DMS153 (cell line): ENCODE results near the gene PPHLN1.

Experiments
- DNase-seq: peaks from one replicate; lab custom pipeline; 2025; lab: John Stamatoyannopoulos, UW

The PPHLN1 gene, protein sequence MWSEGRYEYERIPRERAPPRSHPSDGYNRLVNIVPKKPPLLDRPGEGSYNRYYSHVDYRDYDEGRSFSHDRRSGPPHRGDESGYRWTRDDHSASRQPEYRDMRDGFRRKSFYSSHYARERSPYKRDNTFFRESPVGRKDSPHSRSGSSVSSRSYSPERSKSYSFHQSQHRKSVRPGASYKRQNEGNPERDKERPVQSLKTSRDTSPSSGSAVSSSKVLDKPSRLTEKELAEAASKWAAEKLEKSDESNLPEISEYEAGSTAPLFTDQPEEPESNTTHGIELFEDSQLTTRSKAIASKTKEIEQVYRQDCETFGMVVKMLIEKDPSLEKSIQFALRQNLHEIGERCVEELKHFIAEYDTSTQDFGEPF

DNA sequence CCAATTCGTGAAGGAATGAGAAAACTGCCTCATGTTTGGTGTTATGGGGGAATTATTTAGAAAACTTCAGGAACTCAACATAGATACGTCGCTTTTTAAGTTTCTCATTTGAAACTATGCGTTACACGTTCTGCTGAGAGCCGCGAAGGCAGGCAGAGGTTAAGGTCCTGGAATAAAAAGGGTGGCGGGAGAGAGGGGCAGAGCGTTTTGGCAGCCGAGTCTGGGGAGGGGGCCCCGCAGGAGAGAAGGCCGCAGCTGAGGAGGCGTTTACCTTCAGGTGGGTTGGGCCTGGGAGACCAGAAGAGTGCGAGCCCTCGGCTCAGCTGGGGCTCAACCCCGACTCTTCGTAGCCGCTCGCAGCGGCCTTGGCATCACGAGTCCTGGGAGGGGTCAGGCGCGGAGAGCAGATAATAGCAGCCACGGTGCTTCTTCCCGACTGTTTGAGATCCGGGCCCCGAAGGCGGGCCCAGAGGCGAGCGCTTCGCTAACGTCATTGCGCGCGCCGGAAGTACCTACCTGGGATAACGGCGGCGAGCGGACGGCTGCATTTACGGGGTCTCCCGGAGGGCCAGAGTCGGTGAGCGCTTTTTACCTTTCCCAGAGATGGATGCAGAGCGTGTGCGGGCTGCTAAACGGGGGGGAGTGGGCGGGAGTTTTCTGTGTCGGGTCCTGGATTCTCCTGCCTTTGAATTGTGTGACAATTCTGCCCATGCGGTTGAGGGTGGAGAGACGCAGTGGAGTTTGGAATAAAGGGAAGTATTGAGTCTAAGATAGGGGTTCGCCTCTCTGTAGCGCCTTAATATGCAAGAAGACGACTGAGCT lies at the start of gene PPHLN1, which contains the start of gene ZCRB1:
Gene PPHLN1, plus strand, starts transcription at position 515 of the 822 bp plus-strand sequence. CDS start 9,736 bp downstream, outside the sequence.
Gene ZCRB1, minus strand, starts transcription at position 442 of the 822 bp plus-strand sequence. CDS start 1,992 bp downstream, outside the sequence.
- peak; percentile 73 for DNase-seq

DNA sequence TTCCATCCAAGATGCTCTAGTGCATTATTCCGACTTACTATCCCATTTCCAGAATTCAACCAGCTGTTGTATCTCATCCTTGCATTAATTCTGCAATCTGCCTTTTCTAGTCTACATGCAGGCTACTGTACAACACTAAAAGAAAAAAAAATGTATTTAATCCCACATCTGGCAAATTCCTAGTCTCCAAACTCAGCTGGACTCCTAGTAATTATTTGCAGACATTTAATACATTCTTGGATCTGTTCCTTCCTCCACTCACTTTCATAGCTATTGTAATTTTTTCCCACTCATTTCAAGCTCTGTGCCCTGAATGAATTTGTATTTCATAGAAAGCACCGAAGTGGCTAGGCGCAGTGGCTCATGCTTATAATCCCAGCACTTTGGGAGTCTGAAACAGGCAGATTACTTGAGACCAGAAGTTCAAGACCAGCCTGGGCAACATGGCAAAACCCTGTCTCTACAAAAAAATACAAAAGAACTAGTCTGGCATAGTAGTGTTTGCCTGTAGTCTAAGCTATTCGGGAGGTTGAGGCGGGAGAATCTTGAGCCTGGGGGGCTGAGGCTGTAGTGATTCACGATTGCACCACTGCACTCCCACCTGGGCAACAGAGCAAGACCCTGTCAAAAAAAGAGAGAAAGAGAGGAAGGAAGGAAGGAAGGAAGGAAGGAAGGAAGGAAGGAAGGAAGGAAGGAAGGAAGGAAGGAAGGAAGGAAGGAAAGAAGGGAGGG lies 48.4 kb upstream of the PPHLN1 start:
- no peak for DNase-seq

DNA sequence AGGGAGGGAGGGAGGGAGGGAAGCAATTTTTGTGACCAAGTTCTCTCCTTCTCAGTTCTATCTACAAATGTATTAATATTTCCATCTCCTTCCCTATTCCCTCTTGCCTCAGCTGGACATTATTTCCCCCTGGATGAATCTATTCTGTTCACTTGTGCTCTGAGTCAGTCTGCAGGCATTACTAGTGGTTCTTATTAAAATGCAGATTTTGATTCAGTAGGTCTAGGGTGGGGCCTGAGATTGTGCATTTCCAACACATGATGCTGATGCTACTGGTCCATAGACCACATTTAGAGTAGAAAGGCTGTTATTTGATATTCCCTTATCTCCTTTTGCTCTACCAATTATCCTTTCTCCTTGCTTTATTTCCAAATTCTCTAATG lies 47.8 kb upstream of the PPHLN1 start:
- DNase-seq = no peak

DNA sequence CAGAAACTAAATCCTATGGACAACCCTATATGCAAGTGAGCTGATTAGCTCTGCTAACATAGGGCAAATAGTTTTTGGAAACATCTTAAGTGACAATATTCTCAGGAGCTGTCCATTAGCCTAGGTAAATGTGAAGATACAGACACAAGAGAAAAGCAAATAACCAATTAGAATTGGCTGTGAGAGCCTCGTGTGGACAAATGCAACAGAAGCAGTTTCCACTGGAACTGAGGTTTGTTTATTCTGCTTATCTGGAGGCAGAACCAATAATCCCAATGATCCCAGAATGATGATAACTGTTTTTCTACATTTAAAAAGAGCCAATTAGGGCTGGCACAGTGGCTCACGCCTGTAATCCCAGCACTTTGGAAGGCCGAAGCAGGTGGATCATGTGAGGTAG lies 44.7 kb upstream of the PPHLN1 start:
- DNase-seq = no peak

DNA sequence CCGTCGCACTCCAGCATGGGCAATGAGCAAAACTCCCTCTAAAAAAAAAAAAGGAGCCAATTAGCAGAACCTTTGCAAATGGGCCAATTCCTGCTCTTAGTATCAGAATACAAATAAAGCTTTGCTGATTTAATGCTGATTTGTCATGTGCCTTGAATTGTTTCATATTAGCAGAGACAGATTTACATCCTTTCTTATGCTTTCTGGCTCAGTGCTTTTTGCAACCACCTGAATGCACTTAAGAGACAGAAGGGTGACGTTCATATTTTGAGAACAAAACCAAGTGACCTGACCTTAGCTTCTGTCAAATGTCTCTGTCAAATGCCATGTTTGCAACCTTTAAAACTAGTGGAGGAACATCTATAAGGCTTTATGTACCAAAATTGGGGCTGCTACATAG lies 44.1 kb upstream of the PPHLN1 start:
- no peak for DNase-seq

DNA sequence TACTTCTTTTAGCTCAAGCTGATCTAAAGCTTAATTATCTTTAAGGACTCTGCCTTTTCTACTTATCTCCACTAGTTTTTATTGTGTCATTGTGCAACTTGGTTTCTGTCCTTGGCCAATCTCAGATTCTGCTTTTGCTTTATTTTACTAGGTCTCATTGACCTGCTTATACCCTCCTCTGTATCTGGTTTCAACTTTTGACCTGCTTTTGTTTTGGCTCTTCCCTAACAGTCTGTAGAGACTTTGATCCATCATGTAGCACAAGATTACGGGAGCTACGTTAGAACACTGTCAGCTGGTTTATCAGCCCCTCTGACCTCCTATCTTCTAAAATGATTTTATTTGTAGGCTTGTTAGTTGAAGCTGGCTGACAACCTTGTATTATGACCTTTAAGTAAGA lies 43.7 kb upstream of the PPHLN1 start:
- DNase-seq = no peak

DNA sequence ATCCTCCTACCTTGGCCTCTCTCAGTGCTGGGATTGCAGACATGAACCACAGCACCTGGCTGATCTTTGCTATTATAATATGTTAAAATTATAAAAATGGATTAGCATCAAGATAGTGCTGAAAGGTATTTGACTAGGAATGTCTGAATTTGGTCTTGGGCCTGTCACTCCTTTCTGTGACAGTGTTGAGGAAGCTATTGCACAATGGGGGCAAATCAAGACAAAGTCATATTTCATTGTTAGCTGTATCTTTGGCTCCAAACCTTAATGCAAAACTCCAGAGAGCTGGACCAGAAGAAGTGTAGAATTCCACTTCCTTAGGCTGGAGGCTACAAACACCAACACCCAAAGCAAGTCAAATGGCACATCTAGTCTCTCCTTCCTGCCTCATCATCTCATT lies 42.2 kb upstream of the PPHLN1 start:
- DNase-seq = no peak

DNA sequence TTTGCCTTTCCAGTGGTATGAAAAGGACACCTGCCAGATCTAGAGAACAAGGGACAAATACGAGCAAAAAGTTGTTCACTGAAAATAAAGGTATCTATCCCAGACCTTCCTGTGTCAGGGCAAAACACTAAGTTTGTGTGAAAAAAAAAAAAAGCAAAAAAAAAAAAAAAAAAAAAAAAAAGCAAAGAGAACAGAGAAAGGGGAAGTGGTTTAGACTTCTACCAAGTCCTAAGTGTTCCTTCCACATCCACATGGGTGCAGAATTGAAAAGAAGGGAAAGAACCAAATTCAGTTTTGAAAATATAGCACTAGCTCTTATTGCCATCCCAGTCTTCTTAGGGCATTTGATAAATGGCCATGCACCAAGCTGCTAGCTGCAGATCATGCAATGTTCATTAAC lies 41.8 kb upstream of the PPHLN1 start:
- DNase-seq = no peak

DNA sequence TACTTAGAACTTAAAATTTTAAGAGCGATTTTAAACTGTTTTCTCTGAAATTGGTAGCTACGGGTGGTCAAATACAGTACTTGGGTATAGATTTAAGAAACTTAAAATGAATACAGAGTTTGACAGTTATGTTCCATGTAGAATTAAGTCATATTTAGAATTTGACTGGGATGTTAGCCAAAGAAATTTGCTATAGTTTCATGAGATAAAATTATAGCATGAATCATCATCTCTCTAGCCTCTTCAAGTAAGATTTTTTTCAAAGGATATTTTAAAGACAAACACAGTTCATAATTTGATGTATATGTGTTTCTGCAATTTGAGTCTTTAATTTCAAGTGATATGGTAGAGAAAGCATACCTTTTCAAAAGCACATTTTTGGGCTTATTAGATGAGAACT lies 41.1 kb upstream of the PPHLN1 start:
- no peak for DNase-seq

DNA sequence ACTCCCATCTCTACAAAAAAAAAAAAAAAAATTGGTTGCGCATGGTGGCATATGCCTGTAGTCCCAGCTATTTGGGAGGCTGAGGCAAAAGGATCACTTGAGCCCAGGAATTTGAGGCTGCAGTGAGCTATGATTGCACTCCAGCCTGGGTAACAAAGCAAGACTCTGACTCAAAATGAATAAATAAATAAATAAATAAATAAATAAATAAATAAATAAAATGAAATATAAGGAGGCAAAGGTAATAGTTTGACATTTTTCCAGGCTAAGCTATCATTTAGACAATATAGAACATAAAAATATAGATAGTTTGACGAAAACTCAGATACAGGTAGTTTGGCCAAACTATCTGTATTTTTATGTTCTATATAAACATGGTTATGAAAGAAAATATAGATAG lies 40.5 kb upstream of the PPHLN1 start:
- no peak for DNase-seq

DNA sequence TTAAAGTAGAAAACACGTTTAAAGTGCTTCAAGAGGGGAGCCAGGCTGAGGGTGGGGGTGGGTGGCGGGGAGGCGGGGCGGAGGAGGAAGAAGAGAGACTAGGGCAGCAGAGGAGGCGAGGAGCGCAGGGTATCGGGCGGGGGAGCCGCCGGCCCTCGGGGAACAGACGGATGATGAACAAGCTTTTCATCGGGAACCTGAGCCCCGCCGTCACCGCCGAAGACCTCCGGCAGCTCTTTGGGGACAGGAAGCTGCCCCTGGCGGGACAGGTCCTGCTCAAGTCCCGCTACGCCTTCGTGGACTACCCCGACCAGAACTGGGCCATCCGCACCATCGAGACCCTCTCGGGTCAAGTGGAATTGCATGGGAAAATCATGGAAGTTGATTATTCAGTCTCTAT lies 39.2 kb upstream of the PPHLN1 start:
- no peak for DNase-seq

DNA sequence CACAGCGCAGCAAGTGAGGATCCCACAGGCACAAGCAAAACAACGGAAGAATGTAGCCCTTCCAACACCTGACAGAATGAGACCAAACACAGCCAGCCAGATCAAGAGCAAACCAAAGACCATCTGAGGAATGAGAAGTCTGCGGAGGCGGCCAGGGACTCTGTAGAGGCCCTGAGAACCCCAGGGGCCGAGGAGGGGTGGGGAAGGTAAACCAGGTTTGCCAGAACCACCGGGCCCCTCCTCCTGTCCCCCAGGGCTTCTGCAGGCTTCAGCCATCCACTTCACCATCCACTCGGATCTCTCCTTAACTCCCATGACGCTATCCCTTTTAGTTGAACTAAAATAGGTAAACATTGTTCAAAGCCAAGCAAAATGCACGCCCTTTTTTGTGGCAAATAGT lies 37.4 kb upstream of the PPHLN1 start:
- DNase-seq = no peak

DNA sequence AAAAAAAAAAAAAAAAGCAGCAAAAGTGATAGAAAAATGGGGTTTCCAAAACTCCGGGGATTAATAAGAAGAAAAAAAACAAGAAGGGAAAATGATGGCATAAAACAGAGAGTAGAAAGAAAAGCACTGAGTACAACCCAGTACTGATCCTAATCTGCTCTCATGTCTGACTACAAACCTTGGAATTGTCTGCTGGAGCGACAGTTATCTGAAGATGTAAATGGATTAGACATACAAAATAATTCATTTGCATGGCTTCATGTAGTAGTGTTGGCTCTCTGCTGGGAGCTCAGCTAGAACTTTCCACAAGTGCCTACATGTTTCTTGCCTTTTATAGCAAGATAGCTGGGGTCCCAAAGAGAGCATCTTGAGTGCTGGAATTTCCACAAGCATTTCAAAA lies 34.3 kb upstream of the PPHLN1 start:
- no peak for DNase-seq

DNA sequence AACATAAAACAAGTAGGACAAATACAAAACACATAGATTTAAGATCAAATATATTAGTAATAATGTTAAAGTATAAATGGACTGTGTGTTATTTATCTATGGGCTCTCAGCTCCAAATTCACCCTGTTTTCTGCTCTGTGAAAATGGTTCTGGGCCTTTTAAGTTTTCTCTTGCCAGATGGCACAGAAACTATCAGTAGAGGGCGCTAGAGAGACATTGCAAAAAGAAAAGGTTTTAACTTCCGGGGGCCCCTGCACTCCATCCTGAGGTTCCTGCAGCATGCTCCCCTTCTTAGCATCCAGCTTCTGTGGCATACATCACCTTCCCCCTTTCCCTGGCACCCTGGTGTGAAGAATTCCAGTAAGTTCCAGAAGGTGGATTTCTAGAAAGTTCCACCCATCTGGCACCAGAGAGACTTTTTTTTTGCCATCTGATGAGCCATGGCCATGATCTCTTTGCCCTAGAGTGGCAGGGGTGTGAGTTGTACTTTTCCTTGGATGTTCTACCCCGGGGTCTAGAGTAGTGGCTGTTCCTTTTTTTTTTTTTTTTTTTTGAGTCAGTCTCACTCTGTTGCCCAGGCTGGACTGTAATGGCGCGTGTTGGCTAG lies 29.4 kb upstream of the PPHLN1 start:
- DNase-seq = no peak

DNA sequence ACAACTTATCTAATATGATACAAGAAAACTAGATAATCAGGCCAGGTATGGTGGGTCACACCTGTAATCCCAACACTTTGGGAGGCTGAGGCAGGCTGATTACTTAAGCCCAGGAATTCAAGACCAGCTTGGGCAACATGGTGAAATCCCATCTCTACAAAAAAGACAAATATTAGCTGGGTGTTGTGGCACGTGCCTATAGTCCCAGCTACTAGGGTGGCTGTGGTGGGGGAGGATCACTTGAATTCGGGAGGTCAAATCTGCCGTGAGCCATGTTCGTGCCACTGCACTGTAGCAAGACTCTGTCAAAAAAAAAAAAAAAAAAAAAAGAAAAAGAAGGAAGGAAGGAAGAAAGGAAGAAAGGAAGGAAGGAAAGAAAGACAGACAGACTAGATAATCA lies 27.1 kb upstream of the PPHLN1 start:
- DNase-seq = no peak

DNA sequence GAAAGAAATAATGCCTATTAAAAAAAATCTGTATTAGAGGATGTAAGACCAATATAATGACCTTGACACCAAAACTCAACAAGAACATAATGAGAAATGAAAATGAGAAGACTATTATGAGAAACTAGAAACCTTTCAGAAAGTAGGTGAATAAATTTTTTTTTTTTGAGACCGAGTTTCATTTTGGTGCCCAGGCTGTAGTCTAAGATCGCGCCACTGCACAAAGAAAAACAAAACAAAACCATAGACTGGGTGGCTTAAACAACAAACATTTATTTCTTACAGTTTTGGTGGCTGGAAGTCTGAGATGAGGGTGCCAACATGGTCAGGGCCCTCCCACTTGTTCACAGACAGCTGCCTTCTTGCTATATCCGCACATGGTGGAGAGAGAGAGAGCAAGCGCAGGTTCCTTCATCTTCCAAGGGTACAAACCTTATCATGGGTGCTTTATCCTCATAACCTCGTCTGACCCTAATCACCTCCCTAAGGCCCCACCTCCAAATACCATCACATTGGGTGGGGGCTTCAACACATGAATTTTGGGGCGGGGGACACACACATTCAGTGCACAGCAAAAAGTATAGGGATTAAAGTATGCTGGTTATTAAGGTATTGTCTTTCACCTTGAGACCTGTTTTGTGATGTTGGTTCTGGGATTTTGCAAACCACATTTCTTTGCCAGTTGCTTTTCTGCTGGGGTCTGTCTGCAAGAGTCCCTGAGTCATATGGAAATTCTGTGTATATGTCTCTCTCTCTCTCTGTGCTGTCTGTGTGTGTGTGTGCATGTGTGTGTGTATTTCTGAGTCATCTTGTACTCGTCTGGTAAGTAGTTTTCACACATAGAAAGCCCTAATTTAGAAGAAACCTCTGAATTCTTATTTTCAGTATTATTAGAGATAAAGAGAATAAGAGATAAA lies 26.3 kb upstream of the PPHLN1 start:
- no peak for DNase-seq

DNA sequence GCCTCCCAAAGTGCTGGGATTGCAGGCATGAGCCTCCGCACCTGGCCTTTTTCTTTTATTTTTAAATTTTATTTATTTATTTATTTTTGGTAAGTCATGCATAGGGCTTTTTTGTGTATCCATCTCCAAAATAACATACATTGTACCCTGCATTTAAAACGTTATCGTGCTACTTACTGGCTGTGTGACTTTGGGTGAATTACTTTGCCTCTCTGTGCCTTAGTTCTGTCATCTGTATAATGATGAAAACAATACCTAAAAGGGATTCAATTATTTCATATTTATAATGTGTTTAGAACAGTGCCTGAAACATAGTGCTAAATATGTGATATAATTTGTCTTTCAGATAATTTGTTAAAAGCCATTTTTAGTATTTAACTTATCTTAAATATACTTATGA lies 19.7 kb upstream of the PPHLN1 start:
- no peak for DNase-seq

DNA sequence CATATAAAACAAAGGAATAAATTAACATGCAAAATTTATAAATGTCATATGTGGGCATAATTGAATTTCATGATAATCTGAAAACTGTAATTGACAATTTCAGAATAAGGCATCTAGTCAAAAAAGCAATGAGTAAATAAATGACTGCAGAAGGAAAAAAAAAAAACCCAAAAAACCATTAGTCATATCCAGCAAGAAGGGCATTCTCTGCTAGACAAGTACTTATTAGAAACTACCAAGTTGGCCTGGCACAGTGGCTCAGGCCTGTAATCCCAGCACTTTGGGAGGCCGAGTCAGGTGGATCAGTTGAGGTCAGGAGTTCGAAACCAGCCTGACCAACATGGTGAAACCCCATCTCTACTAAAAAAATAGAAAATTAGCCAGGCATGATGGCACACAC lies 17.6 kb upstream of the PPHLN1 start:
- no peak for DNase-seq

DNA sequence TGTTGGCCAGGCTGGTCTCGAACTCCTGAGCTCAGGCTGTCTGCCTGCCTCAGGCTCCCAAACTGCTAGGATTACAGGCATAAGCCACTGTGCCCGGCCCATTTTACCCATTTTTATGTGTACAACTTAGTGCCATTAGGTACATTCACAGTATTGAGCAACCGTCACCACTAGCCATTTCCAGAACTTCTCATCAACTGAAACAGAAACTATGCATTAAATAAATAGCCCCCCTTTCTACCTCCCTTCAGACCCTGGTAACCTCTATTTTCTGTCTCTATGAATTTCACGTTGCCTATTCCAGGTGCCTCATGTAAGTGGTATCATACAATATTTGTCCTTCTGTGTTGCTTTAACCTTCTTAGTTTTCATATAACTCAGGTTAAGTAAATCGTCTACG lies 16.0 kb upstream of the PPHLN1 start:
- DNase-seq = no peak

DNA sequence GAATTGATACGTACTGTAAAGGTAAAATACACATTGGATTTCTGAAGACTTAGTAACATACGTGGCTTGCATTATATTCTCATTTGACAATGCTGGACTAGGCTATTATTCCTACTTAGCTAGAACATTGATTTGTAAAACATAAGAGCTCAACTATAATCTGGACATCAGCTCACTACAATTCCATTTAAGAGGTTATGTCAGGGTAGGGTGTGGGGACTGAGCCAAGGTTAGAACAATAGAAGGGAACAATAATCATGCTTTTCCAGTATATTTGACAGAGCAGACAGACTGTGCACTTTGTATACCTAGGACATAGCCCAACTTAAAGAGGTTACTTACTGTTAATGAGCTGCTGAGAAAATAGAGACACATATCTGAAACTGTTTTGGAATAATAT lies 10.9 kb upstream of the PPHLN1 start:
- no peak for DNase-seq

DNA sequence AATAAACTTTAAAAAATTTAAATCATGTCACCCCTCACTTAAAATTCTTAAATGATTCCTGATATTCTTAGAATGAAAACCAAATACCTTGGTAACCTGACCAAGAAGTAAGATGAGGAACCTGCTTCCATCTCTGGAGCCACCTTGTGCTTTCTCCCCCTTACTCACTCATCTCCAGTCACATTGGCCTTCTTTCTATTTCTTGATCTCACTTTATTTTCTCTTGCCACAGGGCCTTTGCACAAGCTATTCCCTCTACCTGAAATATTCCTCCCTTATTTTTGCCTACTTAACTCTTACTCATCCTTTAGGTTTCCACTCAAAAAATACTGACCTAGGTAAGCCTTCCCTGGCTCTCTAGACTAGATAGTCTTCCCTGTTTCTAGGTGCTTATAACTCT lies 5.2 kb upstream of the PPHLN1 start:
- DNase-seq = no peak
